ENCODE data around the gene PAQR9. TPM values are rescaled to one million over a fixed set of nuclear protein-coding genes. Genes with fewer than 3 reads are reported as not detected.

Gene PAQR9
- total and polyA plus RNA-seq, 9 of the 15 experiments (the other 6 are each of a cell fraction or from before 2014, with no cell fraction given) = 0.04 to 0.58 (median 0.22) TPM

GRCh38 chr3:143000528-143000927 is 37.1 kb upstream of the PAQR9 start (continued):
- TF ChIP-seq GATAD2B (IDR thresholded peaks at IDR 0.05; ENCODE audit: borderline replicate concordance) (0 out of 2 replicates have a peak, but pooled peaks have one; percentile 32), CBX8 (IDR thresholded peaks at IDR 0.05; ENCODE audit: borderline replicate concordance, extremely low read depth, low read depth, low read length, poor library complexity, severe bottlenecking) (no peak), ELF2 (CRISPR knock-in tag; IDR thresholded peaks at IDR 0.05) (no peak), TFAP4 (CRISPR knock-in tag; IDR thresholded peaks at IDR 0.05; ENCODE audit: borderline replicate concordance) (no peak), HDAC3 (IDR thresholded peaks at IDR 0.05; ENCODE audit: borderline replicate concordance, partially characterized antibody) (peak; percentile 22), ZNF592 (IDR thresholded peaks at IDR 0.05) (0 out of 2 replicates have a peak, but pooled peaks have one; percentile 18), ZSCAN32 (CRISPR knock-in tag; IDR thresholded peaks at IDR 0.05) (no peak), HCFC1 (IDR thresholded peaks at IDR 0.05; ENCODE audit: low read depth, low read length) (no peak), ZNF639 (CRISPR knock-in tag; conservative IDR thresholded peaks at IDR 0.05 in 1 of 2, IDR thresholded peaks at IDR 0.05 in 1 of 2) (no peak), GABPA (tag; conservative IDR thresholded peaks at IDR 0.05; ENCODE audit: low read depth) (no peak)
- TF ChIP-seq, protein P1, sequence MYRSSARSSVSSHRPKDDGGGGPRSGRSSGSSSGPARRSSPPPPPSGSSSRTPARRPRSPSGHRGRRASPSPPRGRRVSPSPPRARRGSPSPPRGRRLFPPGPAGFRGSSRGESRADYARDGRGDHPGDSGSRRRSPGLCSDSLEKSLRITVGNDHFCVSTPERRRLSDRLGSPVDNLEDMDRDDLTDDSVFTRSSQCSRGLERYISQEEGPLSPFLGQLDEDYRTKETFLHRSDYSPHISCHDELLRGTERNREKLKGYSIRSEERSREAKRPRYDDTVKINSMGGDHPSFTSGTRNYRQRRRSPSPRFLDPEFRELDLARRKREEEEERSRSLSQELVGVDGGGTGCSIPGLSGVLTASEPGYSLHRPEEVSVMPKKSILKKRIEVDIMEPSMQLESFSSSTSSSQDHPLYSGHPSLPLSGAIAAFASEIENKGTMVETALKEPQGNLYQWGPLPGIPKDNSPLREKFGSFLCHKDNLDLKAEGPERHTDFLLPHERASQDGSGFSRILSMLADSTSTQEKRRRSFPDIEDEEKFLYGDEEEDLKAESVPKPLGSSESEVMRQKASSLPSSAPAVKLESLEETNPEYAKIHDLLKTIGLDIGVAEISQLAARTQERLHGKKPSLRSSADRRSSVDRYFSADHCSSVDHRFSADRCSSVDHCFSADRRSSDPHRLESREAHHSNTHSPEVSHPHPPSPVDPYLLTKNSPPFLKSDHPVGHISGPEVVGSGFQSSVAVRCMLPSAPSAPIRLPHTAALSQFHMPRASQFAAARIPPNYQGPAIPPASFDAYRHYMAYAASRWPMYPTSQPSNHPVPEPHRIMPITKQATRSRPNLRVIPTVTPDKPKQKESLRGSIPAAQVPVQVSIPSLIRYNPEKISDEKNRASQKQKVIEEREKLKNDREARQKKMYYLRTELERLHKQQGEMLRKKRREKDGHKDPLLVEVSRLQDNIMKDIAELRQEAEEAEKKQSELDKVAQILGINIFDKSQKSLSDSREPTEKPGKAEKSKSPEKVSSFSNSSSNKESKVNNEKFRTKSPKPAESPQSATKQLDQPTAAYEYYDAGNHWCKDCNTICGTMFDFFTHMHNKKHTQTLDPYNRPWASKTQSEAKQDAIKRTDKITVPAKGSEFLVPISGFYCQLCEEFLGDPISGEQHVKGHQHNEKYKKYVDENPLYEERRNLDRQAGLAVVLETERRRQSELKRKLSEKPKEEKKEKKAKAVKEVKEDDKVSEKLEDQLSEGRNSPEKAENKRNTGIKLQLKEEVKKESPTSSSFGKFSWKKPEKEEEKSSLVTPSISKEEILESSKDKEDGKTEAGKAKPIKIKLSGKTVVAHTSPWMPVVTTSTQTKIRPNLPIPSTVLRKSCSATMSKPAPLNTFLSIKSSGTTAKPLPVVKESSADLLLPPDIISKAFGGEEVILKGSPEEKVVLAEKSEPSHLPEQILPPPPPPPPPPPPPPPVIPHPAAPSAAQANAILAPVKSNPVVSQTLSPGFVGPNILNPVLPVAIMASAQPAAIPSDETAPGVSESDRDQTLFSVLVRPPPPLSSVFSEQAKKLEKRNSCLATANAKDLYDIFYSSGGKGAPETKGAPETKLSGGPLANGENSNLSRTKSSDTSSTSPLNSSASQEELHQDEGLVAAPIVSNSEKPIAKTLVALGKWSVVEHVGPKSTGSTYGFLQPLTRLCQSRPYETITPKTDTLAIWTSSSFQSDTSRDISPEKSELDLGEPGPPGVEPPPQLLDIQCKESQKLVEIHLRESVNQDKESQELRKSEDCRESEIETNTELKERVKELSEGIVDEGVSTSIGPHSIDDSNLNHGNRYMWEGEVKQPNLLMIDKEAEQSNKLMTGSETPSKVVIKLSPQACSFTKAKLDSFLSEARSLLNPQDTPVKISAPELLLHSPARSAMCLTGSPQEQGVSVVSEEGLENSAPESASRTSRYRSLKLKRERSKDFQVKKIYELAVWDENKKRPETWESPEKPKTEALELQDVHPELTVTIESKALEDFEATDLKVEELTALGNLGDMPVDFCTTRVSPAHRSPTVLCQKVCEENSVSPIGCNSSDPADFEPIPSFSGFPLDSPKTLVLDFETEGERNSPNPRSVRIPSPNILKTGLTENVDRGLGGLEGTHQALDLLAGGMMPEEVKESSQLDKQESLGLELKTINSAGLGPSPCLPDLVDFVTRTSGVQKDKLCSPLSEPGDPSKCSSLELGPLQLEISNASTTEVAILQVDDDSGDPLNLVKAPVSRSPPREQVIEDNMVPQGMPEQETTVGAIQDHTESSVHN (IDR thresholded peaks at IDR 0.05; ENCODE audit: borderline replicate concordance in 1 of 2, low read depth in 1 of 2) = no peak

All from K562 (cell line).